H1 (cell line): ENCODE results near the gene RING1. TPM values are rescaled to one million over a fixed set of nuclear protein-coding genes. Genes with fewer than 3 reads are reported as not detected.

Experiments
- CTCF ChIA-PET: fragments of 300-600 bp; sonication (Branson Sonifier 250); formaldehyde crosslinking; loops from one replicate; lab custom pipeline; 2021; ENCODE audit not compliant: partially characterized antibody; lab: Charles Lee
- POLR2A ChIA-PET: fragments of 300-600 bp; sonication (Branson Sonifier 250); formaldehyde crosslinking; loops from one replicate; lab custom pipeline; 2021; ENCODE audit warnings: inconsistent platforms; ENCODE audit not compliant: partially characterized antibody; lab: Charles Lee
- DNase-seq, 2 experiments: peaks; one replicate each; pipeline versions ENCODE4 v3.0.0 to v3.0.0-alpha.2; 2010 to 2022; ENCODE audit warnings: low spot score in 2 of 2, low read depth in 1 of 2, mixed read lengths in 1 of 2
- FAIRE-seq: peaks from 2 replicates; lab custom pipeline; 2011; peaks lifted over from hg19 to GRCh38; lab: Jason Lieb, UNC
- H2AFZ ChIP-seq: 2 replicates; pipeline ENCODE4 v1.8.1; 2012; ENCODE audit warnings: low read length, inconsistent platforms
- H2AK5ac ChIP-seq: 2 replicates; pipeline ENCODE4 v1.6.1; 2013; ENCODE audit warnings: low read depth, low read length
- H2BK120ac ChIP-seq: replicated peaks from 2 replicates; pipeline ENCODE3; 2013; ENCODE audit warnings: low read depth, low read length, inconsistent platforms
- H2BK12ac ChIP-seq: 2 replicates; pipeline ENCODE4 v1.6.1; 2013; ENCODE audit warnings: low read depth, low read length
- H2BK15ac ChIP-seq: 2 replicates; pipeline ENCODE4 v1.6.1; 2013; ENCODE audit warnings: low read length
- H2BK20ac ChIP-seq: 2 replicates; pipeline ENCODE4 v1.6.1; 2013; ENCODE audit warnings: low read length
- H2BK5ac ChIP-seq: 2 replicates; pipeline ENCODE4 v1.6.1; 2013; ENCODE audit warnings: low read depth, low read length
- H3K14ac ChIP-seq: 2 replicates; pipeline ENCODE4 v1.6.1; 2013; ENCODE audit warnings: inconsistent platforms; ENCODE audit not compliant: insufficient read length
- H3K18ac ChIP-seq: 2 replicates; pipeline ENCODE4 v1.6.1; 2013; ENCODE audit warnings: low read length; ENCODE audit errors: extremely low read depth
- H3K23ac ChIP-seq: 2 replicates; pipeline ENCODE4 v1.6.1; 2013; ENCODE audit warnings: inconsistent platforms; ENCODE audit not compliant: insufficient read length
- H3K23me2 ChIP-seq: 2 replicates; pipeline ENCODE4 v1.6.1; 2013; ENCODE audit warnings: low read depth, low read length
- H3K27ac ChIP-seq: 2 replicates; pipeline ENCODE4 v1.6.1; 2011; ENCODE audit warnings: low read depth, low read length, inconsistent platforms
- H3K27me3 ChIP-seq, 4 experiments: replicated peaks in 1 of 4; 1 replicate in 1 of 4; 2 replicates in 3 of 4; pipeline versions ENCODE4 v1.6.1 to v1.8.1; 2011 to 2013; ENCODE audit warnings: low read length in 3 of 4, mild to moderate bottlenecking in 3 of 4, inconsistent platforms in 2 of 4, mixed read lengths in 2 of 4, moderate library complexity in 1 of 4; ENCODE audit not compliant: control insufficient read depth in 3 of 4, insufficient read depth in 3 of 4; ENCODE audit errors: extremely low read depth in 1 of 4
- H3K36me3 ChIP-seq, 4 experiments: 2 replicates each; pipeline versions ENCODE4 v1.6.1 to v1.8.1; 2011 to 2013; ENCODE audit warnings: mild to moderate bottlenecking in 4 of 4, low read length in 3 of 4, moderate library complexity in 2 of 4, control low read depth in 1 of 4, inconsistent platforms in 1 of 4; ENCODE audit not compliant: insufficient read depth in 4 of 4, control insufficient read depth in 2 of 4
- H3K4ac ChIP-seq: replicated peaks from 2 replicates; pipeline ENCODE3; 2013; ENCODE audit warnings: low read length, low read depth, mixed read lengths, inconsistent platforms; ENCODE audit not compliant: insufficient read length
- H3K4me1 ChIP-seq, 4 experiments: replicated peaks in 1 of 4; 1 replicate in 1 of 4; 2 replicates in 3 of 4; pipeline versions ENCODE4 v1.6.1 to v1.8.1; 2011 to 2013; ENCODE audit warnings: low read length in 3 of 4, inconsistent platforms in 2 of 4, mixed read lengths in 1 of 4; ENCODE audit not compliant: insufficient read depth in 4 of 4, control insufficient read depth in 3 of 4
- H3K4me2 ChIP-seq, 2 experiments: 2 replicates each; pipeline versions ENCODE4 v1.6.1 to v1.8.1; 2011 to 2013; ENCODE audit warnings: low read depth in 2 of 2, low read length in 2 of 2, control low read depth in 1 of 2, inconsistent platforms in 1 of 2, mild to moderate bottlenecking in 1 of 2; ENCODE audit not compliant: insufficient read depth in 1 of 2
- H3K4me3 ChIP-seq, 4 experiments: fragments of 200-600, 300-600 bp in 1 of 4; sonication (generic), shearing (Covaris generic), sonication (Bioruptor Twin) in 1 of 4; 2 replicates each; pipeline versions ENCODE4 v1.5.1 to v1.8.1; 2011 to 2016; ENCODE audit warnings: low read length in 4 of 4, low read depth in 3 of 4, control low read depth in 2 of 4, inconsistent platforms in 2 of 4, mild to moderate bottlenecking in 2 of 4, mixed read lengths in 1 of 4, moderate library complexity in 1 of 4; ENCODE audit not compliant: insufficient read depth in 2 of 4; ENCODE audit errors: extremely low read depth in 1 of 4
- H3K56ac ChIP-seq: replicated peaks from 2 replicates; pipeline ENCODE3; 2013; ENCODE audit warnings: low read depth, mild to moderate bottlenecking, mixed read lengths, low read length, inconsistent platforms; ENCODE audit not compliant: insufficient read length
- H3K79me1 ChIP-seq: 2 replicates; pipeline ENCODE4 v1.6.1; 2013; ENCODE audit warnings: low read depth, low read length, control low read depth
- H3K79me2 ChIP-seq, 2 experiments: 2 replicates each; pipeline versions ENCODE4 v1.6.1 to v1.8.1; 2012 to 2013; ENCODE audit warnings: low read length in 2 of 2, mild to moderate bottlenecking in 2 of 2, inconsistent platforms in 1 of 2; ENCODE audit not compliant: insufficient read depth in 2 of 2, control insufficient read depth in 1 of 2
- H3K9ac ChIP-seq, 4 experiments: replicated peaks in 1 of 4; 1 replicate in 1 of 4; 2 replicates in 3 of 4; pipeline versions ENCODE4 v1.6.1 to v1.8.1; 2011 to 2013; ENCODE audit warnings: low read depth in 3 of 4, low read length in 3 of 4, control low read depth in 2 of 4, mild to moderate bottlenecking in 2 of 4, moderate library complexity in 2 of 4, inconsistent platforms in 1 of 4; ENCODE audit errors: extremely low read depth in 1 of 4
- H3K9me3 ChIP-seq, 2 experiments: 2 replicates each; pipeline versions ENCODE4 v1.6.1 to v1.8.1; 2012 to 2013; ENCODE audit warnings: mild to moderate bottlenecking in 2 of 2, moderate library complexity in 2 of 2, control low read depth in 1 of 2, inconsistent platforms in 1 of 2, low read depth in 1 of 2, low read length in 1 of 2, mixed read lengths in 1 of 2; ENCODE audit not compliant: insufficient read depth in 2 of 2
- H4K20me1 ChIP-seq, 2 experiments: replicated peaks in 1 of 2; 2 replicates each; pipeline versions ENCODE3 to v1.8.1; 2011 to 2013; ENCODE audit warnings: inconsistent platforms in 2 of 2, low read length in 2 of 2, mild to moderate bottlenecking in 1 of 2; ENCODE audit not compliant: insufficient read depth in 2 of 2, control insufficient read depth in 1 of 2
- H4K5ac ChIP-seq: 2 replicates; pipeline ENCODE4 v1.6.1; 2013; ENCODE audit warnings: low read length, low read depth, mixed read lengths, inconsistent platforms; ENCODE audit not compliant: insufficient read length
- H4K8ac ChIP-seq: 2 replicates; pipeline ENCODE4 v1.8.0; 2013; ENCODE audit warnings: mild to moderate bottlenecking, moderate library complexity, low read length, inconsistent platforms; ENCODE audit not compliant: insufficient read depth; ENCODE audit errors: extremely low read depth
- H4K91ac ChIP-seq: replicated peaks from 2 replicates; pipeline ENCODE3; 2013; ENCODE audit warnings: low read length, mixed read lengths, inconsistent platforms; ENCODE audit not compliant: insufficient read length
- CHD1 ChIP-seq: IDR thresholded peaks from 2 replicates; pipeline ENCODE4 v1.6.1; 2012; ENCODE audit warnings: low read depth, low read length, improper control_type of control experiment
- SUZ12 ChIP-seq: fragments of 200-600 bp; sonication (generic); IDR thresholded peaks from 2 replicates; pipeline ENCODE4 v1.6.1; 2012; ENCODE audit warnings: mild to moderate bottlenecking, inconsistent platforms, low read length, moderate library complexity, mixed read lengths
- WGBS, 2 experiments: shearing (Covaris generic) in 1 of 2; methylation state at CpG; one replicate each; pipeline versions ENCODE4 v1.1.6 to v1.1.7; 2013 to 2015; ENCODE audit warnings: low lambda C conversion rate in 2 of 2, mixed read lengths in 2 of 2, inconsistent platforms in 1 of 2, low coverage in 1 of 2, missing lambda C conversion rate in 1 of 2; ENCODE audit not compliant: insufficient replicate concordance in 2 of 2, insufficient coverage in 1 of 2, insufficient read length in 1 of 2; ENCODE audit errors: extremely low coverage in 1 of 2, missing lambda C conversion rate in 1 of 2; 5-methylcytosine and 5-hydroxymethylcytosine counted together
- polyA plus RNA-seq, 7 experiments: library from polyadenylated mRNA; depleted of rRNA in 3 of 7; stranded (reverse) in 5 of 7; unstranded in 2 of 7; fragments of >200 nt in 5 of 7; fragments of 200-250 nt in 2 of 7; gene quantifications; 1 replicate in 5 of 7; 2 replicates in 1 of 7; 4 replicates in 1 of 7; pipeline versions ENCODE4 v1.2.1 to v1.2.3, GENCODE V29; 2011 to 2013; ENCODE audit warnings: missing spikeins in 2 of 7, mixed read lengths in 2 of 7
- total RNA-seq: library from RNA; stranded (reverse); fragmentation: NEBNext Ultra II Directional; extraction: Animal tissue kit (Norgen Biotek cat#: 25700); gene quantifications from 2 replicates; pipeline ENCODE4 v1.2.1, GENCODE V29; 2021

RING1 gene
- total and polyA plus RNA-seq, 2 of the 8 experiments (the other 6 are each of a cell fraction or from before 2014, with no cell fraction given), result 16.4 to 26.0 TPM

GRCh38 chr6:33191383-33192104 is 16.8 kb upstream of the RING1 start:
- H3K9ac ChIP-seq, result no peak overlapping the region
- ChIA-PET CTCF (interaction anchor here (0.6 to 1.5 kb wide), 5 partner anchors 18 to 192 kb away, joined by 3 to 4 read pairs (median 3); no protein-coding TSS in a partner anchor), POLR2A (interaction anchor here (0.7 to 1.8 kb wide), 3 partner anchors 28 to 220 kb away, joined by 3 to 4 read pairs (median 3); no protein-coding TSS in a partner anchor)
- H3K36me3 ChIP-seq, result peaks cover 0 to 13% (median 6%) of the 10 kb centered on the region in 4 experiments; a peak in 4 of 8 replicates
- H3K23ac ChIP-seq, result no peak overlapping the region
- H2BK120ac ChIP-seq, result no peak overlapping the region
- no peak overlapping the region for H3K27ac ChIP-seq
- no peak overlapping the region for H2BK15ac ChIP-seq
- H3K56ac ChIP-seq, result no peak overlapping the region
- TF ChIP-seq CHD1, result no peak
- TF ChIP-seq SUZ12, result peak; percentile 32; the same call in 1 of the 2 replicates
- no peak overlapping the region for H4K91ac ChIP-seq
- no peak overlapping the region for H2AFZ ChIP-seq
- 62% methylated on average over 8 of the region's 8 CpGs; no CpG with 5 or more reads in 1 of the 2 experiments for WGBS, 2 experiments
- peak overlapping the region; percentile 23; the same call in 1 of the 2 replicates for H2BK12ac ChIP-seq
- no peak for FAIRE-seq
- H3K4ac ChIP-seq, result no peak overlapping the region
- peaks cover 11% of the 10 kb centered on the region for H3K23me2 ChIP-seq
- no peak overlapping the region for H3K18ac ChIP-seq
- DNase-seq, result no peak
- peaks cover 0 to 5% of the 10 kb centered on the region in 2 experiments for H4K20me1 ChIP-seq
- peak overlapping the region; percentile 72 to 79 (median 77); a peak in 6 of 8 replicates for H3K4me3 ChIP-seq
- H4K5ac ChIP-seq, result no peak overlapping the region
- no peak overlapping the region for H4K8ac ChIP-seq
- H2AK5ac ChIP-seq, result 0 out of 2 replicates have a peak overlapping the region, but pooled peaks have one; percentile 13
- H3K27me3 ChIP-seq, result peaks cover 0 to 17% (median 15%) of the 10 kb centered on the region in 4 experiments; a peak in 6 of 7 replicates
- H2BK20ac ChIP-seq, result no peak overlapping the region
- no peaks in the 10 kb centered on the region for H3K9me3 ChIP-seq
- H3K79me2 ChIP-seq, result no peaks in the 10 kb centered on the region
- H3K4me1 ChIP-seq, result peaks cover 0 to 8% (median 7%) of the 10 kb centered on the region in 4 experiments; a peak in 6 of 7 replicates
- H3K79me1 ChIP-seq, result no peaks in the 10 kb centered on the region
- H3K4me2 ChIP-seq, result peak overlapping the region; percentile 78 to 96
- no peak overlapping the region for H3K14ac ChIP-seq
- no peak overlapping the region for H2BK5ac ChIP-seq
